Prostate gland (tissue), 2 donors: ENCODE results near the gene B4GAT1. TPM values are rescaled to one million over a fixed set of nuclear protein-coding genes. Genes with fewer than 3 reads are reported as not detected.
"Not testable (repeated sequence)": the region's sequence is repeated elsewhere in the genome, so short reads cannot be mapped to it uniquely, and the experiment has no call there.

ENCODE experiments used
- DNase-seq: peaks from one replicate; pipeline ENCODE4 v3.0.0-alpha.2; 2019; ENCODE audit warnings: low spot score
- H3K27ac ChIP-seq, 2 donors: fragments of 200-600 bp; sonication (generic); 2 replicates each; pipeline ENCODE4 v1.5.1; 2017 to 2019
- H3K27me3 ChIP-seq: fragments of 200-600 bp; sonication (generic); replicated peaks from 2 replicates; pipeline ENCODE4 v1.5.1; 2019; ENCODE audit not compliant: insufficient read depth
- H3K36me3 ChIP-seq, 2 donors: fragments of 200-600 bp; sonication (generic); 1 replicate in 1 of 2; 2 replicates in 1 of 2; pipeline versions ENCODE4 v1.5.1 to v1.8.1; 2017 to 2019
- H3K4me1 ChIP-seq: fragments of 200-600 bp; sonication (generic); replicated peaks from 2 replicates; pipeline ENCODE4 v1.5.1; 2019
- H3K4me3 ChIP-seq, 2 donors: fragments of 200-600 bp; sonication (generic); 2 replicates each; pipeline ENCODE4 v1.5.1; 2017 to 2019
- H3K9me3 ChIP-seq: fragments of 200-600 bp; sonication (generic); 2 replicates; pipeline ENCODE4 v1.5.1; 2017
- POLR2A ChIP-seq: fragments of 450-650 bp; IDR thresholded peaks from one replicate; pipeline ENCODE4 v1.6.1; 2016; ENCODE audit warnings: antibody characterized with exemption, mild to moderate bottlenecking
- POLR2AphosphoS5 ChIP-seq: sonication (generic); formaldehyde crosslinking; IDR thresholded peaks from one replicate; pipeline ENCODE4 v1.6.1; 2017; ENCODE audit warnings: antibody characterized with exemption
- WGBS: methylation state at CpG from one replicate; pipeline ENCODE4 v1.1.5; 2018; 5-methylcytosine and 5-hydroxymethylcytosine counted together
- intact Hi-C: fragments of 100-400 bp; cut with DNase I; formaldehyde crosslinking; loops from one replicate; pipeline ENCODE4 v1.14.2; 2022
- total RNA-seq, 2 donors: library from RNA; depleted of rRNA; stranded (reverse); fragments of >200 nt; gene quantifications; one replicate each; pipeline ENCODE4 v1.1.0, GENCODE V29; 2016
- TF ChIP-seq, protein P1 (sequence below), 4 experiments: fragments of 200-600 bp in 2 of 4; fragments of 450-650 bp in 2 of 4; sonication (generic) in 2 of 4; IDR thresholded peaks; 1 replicate in 3 of 4; 2 replicates in 1 of 4; pipeline ENCODE4 v1.5.1; 2016 to 2019; ENCODE audit warnings: antibody characterized with exemption in 4 of 4, mild to moderate bottlenecking in 2 of 4, moderate library complexity in 2 of 4

The B4GAT1 gene
- total RNA-seq, 2 donors from 2014 or later, result 47.0 to 64.9 TPM

DNA sequence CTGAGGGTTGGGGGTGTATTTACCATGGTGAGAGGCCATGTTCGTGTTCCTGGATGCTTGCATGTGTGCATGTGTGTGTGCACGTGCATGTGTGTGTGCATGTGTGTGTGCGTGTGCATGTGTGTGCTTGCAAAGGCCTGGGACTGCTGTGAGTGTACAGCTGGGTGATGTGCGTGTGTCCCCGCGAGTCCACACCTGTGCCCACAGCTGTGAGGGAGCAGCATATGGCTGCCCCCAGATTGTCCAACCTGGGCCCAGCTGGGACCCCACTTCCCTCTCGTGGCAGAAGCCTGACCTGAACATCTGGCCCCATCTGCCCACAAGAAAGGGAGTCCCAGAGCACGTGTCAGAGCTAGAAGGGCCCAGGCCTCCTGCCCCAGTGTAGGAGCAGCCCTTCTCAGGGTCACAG is 22.2 kb downstream of the B4GAT1 start:
- Histone ChIP-seq H3K4me1 (no peaks in the 10 kb centered on the region), H3K27ac (no peak overlapping the region), H3K27me3 (no peaks in the 10 kb centered on the region), H3K36me3 (no peaks in the 10 kb centered on the region), H3K4me3 (no peak overlapping the region), H3K9me3 (no peaks in the 10 kb centered on the region)
- intact Hi-C loops, result no loop called here
- TF ChIP-seq POLR2AphosphoS5, result no peak
- DNase-seq, result no peak
- WGBS, result 84% methylated on average over 5 of the region's 8 CpGs

DNA sequence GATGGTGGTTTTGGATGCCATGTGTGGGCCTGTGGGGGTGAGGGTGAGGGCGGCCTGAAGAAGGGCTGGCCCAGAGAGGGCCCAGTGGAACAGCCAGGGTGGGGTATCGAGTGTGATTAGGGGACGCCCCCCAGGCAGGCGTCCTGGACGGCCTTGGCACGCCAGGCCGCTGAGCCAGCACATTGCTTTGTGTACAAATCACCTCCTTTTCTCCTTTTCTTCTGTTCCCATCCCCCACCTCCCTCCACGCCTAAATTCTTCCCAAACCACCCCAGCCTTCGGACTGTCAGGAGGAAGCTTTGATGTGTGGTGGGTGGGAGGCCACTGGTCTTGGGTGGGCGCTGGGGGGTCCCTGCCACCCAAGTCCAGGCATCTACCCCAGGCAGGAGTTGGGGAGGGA is 22.8 kb downstream of the B4GAT1 start:
- no peaks in the 10 kb centered on the region for H3K9me3 ChIP-seq
- no peaks in the 10 kb centered on the region for H3K27me3 ChIP-seq
- TF ChIP-seq POLR2AphosphoS5 (no peak), POLR2A (no peak)
- TF ChIP-seq, protein P1, sequence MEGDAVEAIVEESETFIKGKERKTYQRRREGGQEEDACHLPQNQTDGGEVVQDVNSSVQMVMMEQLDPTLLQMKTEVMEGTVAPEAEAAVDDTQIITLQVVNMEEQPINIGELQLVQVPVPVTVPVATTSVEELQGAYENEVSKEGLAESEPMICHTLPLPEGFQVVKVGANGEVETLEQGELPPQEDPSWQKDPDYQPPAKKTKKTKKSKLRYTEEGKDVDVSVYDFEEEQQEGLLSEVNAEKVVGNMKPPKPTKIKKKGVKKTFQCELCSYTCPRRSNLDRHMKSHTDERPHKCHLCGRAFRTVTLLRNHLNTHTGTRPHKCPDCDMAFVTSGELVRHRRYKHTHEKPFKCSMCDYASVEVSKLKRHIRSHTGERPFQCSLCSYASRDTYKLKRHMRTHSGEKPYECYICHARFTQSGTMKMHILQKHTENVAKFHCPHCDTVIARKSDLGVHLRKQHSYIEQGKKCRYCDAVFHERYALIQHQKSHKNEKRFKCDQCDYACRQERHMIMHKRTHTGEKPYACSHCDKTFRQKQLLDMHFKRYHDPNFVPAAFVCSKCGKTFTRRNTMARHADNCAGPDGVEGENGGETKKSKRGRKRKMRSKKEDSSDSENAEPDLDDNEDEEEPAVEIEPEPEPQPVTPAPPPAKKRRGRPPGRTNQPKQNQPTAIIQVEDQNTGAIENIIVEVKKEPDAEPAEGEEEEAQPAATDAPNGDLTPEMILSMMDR (IDR thresholded peaks at IDR 0.05), result no peak
- H3K4me3 ChIP-seq, result no peak overlapping the region
- intact Hi-C loops, result no loop called here
- H3K27ac ChIP-seq, result no peak overlapping the region
- no peaks in the 10 kb centered on the region for H3K36me3 ChIP-seq
- DNase-seq, result no peak
- H3K4me1 ChIP-seq, result no peaks in the 10 kb centered on the region
- WGBS, result 58% methylated on average over 10 of the region's 10 CpGs

DNA sequence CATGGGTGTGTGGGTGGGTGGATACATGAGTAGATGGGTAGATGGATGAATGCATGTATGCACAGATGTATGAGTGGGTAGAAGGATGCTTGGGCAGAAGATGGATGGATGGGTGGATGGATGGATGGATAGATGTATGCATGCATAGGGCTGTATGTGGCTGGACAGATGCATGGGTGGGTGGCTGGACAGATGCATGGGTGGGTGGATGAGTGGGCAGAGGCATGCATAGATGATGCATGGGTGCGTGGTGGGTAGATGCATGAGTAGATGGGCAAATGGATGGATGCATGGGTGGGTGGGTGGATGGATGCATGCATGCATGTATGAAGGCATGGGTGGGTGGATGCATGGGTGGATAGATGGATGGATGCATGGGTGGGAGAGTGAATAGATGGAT is 23.7 kb downstream of the B4GAT1 start:
- H3K4me1 ChIP-seq, result no peaks in the 10 kb centered on the region
- no peak overlapping the region for H3K27ac ChIP-seq
- TF ChIP-seq POLR2AphosphoS5, result no peak
- TF ChIP-seq, protein P1 (IDR thresholded peaks at IDR 0.05), result no peak
- no peak for TF ChIP-seq POLR2A
- intact Hi-C loops, result no loop called here
- DNase-seq, result no peak
- H3K27me3 ChIP-seq, result no peaks in the 10 kb centered on the region
- no peaks in the 10 kb centered on the region for H3K36me3 ChIP-seq
- H3K4me3 ChIP-seq, result no peak overlapping the region
- WGBS, result 98% methylated on average over 1 of the region's 1 CpG
- H3K9me3 ChIP-seq, result no peaks in the 10 kb centered on the region

DNA sequence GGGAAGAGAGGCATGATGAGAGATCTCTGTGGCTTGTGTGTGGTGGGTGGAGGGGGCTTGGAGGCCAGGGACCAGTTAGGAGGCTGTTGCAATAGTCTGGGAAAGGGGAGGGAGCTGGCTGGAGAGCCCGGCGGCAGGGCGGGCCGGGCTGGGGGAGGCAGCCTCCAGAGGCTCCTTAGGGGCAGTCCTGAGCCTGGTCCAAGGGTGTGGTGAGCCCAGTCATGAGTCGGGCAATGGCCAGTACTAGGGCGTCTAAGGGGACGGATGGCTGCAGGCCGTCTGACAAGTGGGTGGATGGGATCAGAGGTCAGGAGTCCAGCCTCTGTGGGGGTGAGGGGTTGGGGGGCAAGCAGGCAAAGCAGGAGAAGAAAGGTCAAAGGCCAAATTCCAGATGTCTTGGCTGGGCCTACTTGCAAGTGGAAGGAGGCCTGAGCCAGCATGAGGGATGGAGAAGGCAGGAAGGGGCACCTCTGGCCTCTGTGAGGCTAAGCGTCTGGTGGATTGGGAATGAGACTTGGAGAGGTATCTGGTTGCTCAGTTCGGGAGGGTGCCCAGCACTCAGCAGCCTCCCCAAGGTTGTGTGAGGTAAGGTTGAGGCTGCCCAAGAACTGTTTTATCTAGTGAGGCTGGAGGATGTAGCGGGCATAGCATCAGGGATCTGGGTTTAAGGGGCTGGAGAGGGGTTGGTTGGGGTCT is 24.5 kb downstream of the B4GAT1 start:
- no peak for DNase-seq
- Histone ChIP-seq H3K9me3 (no peaks in the 10 kb centered on the region), H3K27ac (no peak overlapping the region), H3K27me3 (no peaks in the 10 kb centered on the region), H3K4me1 (no peaks in the 10 kb centered on the region), H3K36me3 (no peaks in the 10 kb centered on the region), H3K4me3 (no peak overlapping the region)
- TF ChIP-seq POLR2A, result no peak
- TF ChIP-seq, protein P1 (IDR thresholded peaks at IDR 0.05), result no peak
- no peak for TF ChIP-seq POLR2AphosphoS5
- 88% methylated on average over 11 of the region's 11 CpGs for WGBS
- intact Hi-C loops, result no loop called here

DNA sequence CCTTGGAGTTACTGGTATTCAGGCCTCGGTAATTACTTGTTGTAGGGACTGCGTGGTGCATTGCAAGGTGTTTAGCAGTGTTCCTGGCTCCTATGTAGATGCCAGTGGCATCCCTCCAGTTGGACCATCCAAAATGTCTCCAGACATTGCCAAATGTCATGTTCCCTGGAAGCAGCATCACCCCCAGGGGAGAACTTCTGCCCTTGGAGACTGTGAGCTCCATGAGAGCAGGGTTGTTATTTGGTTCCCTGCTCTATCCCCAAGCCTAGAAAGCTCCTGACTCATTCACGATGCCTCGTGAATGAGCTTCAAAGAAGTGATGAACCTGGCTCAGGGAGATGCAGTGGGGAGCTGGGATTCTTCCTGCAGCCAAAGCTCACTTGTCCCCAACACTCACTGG is 25.8 kb downstream of the B4GAT1 start:
- Histone ChIP-seq H3K36me3 (no peaks in the 10 kb centered on the region), H3K27me3 (no peaks in the 10 kb centered on the region), H3K27ac (no peak overlapping the region), H3K4me1 (no peaks in the 10 kb centered on the region), H3K9me3 (no peaks in the 10 kb centered on the region), H3K4me3 (no peak overlapping the region)
- intact Hi-C loops, result no loop called here
- WGBS, result 82% methylated on average over 3 of the region's 4 CpGs
- no peak for DNase-seq
- TF ChIP-seq POLR2A (no peak), POLR2AphosphoS5 (no peak)
- TF ChIP-seq, protein P1 (IDR thresholded peaks at IDR 0.05), result no peak

DNA sequence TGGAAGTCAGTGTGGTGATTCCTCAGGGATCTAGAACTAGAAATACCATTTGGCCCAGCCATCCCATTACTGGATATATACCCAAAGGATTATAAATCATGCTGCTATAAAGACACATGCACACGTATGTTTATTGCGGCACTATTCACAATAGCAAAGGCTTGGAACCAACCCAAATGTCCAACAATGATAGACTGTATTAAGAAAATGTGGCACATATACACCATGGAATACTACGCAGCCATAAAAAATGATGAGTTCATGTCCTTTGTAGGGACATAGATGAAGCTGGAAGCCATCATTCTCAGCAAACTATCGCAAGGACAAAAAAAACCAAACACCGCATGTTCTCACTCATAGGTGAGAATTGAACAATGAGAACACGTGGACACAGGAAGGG is 26.7 kb downstream of the B4GAT1 start:
- intact Hi-C loops, H3K4me1 ChIP-seq, H3K27me3 ChIP-seq, H3K27ac ChIP-seq, DNase-seq, H3K4me3 ChIP-seq, H3K9me3 ChIP-seq, H3K36me3 ChIP-seq: not testable (repeated sequence)
- 88% methylated on average over 6 of the region's 6 CpGs for WGBS

DNA sequence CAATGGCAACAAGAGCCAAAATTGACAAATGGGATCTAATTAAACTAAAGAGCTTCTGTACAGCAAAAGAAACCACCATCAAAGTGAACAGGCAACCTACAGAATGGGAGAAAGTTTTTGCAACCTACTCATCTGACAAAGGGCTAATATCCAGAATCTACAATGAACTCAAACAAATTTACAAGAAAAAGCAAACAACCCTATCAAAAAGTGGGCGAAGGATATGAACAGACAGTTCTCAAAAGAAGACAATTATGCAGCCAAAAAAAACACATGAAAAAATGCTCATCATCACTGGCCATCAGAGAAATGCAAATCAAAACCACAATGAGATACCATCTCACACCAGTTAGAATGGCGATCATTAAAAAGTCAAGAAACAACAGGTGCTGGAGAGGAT is 27.1 kb downstream of the B4GAT1 start:
- DNase-seq, H3K4me3 ChIP-seq, intact Hi-C loops, H3K9me3 ChIP-seq, H3K27ac ChIP-seq, H3K4me1 ChIP-seq, H3K36me3 ChIP-seq, H3K27me3 ChIP-seq: not testable (repeated sequence)
- 82% methylated on average over 2 of the region's 2 CpGs for WGBS
